Hepatocyte (in vitro differentiated cells): ENCODE measurements around the gene DCST1. TPM values are rescaled to one million over a fixed set of nuclear protein-coding genes. Genes with fewer than 3 reads are reported as not detected.

Experiments used
- DNase-seq: peaks from one replicate; pipeline ENCODE4 v3.0.0-alpha.2; 2016; ENCODE audit warnings: low spot score
- H2AFZ ChIP-seq: fragments of 200-600 bp; sonication (generic); 2 replicates; pipeline ENCODE4 v1.6.0; 2016; ENCODE audit warnings: antibody characterized with exemption, mild to moderate bottlenecking
- H3K27ac ChIP-seq: fragments of 200-600 bp; sonication (generic); 2 replicates; pipeline ENCODE4 v1.5.1; 2016; ENCODE audit warnings: mild to moderate bottlenecking
- H3K27me3 ChIP-seq: fragments of 200-600 bp; sonication (generic); 2 replicates; pipeline ENCODE4 v1.6.1; 2016
- H3K36me3 ChIP-seq: fragments of 200-600 bp; sonication (generic); replicated peaks from 2 replicates; pipeline ENCODE4 v1.5.1; 2016; ENCODE audit warnings: low read depth; ENCODE audit not compliant: insufficient read depth
- H3K4me1 ChIP-seq: fragments of 200-600 bp; sonication (generic); 2 replicates; pipeline ENCODE4 v1.5.1; 2016; ENCODE audit warnings: mild to moderate bottlenecking, moderate library complexity; ENCODE audit not compliant: insufficient read depth
- H3K4me2 ChIP-seq: fragments of 200-600 bp; sonication (generic); 2 replicates; pipeline ENCODE4 v1.6.0; 2016
- H3K4me3 ChIP-seq: fragments of 200-600 bp; sonication (generic); 2 replicates; pipeline ENCODE4 v1.5.1; 2016; ENCODE audit warnings: mild to moderate bottlenecking
- H3K79me2 ChIP-seq: fragments of 200-600 bp; sonication (generic); 2 replicates; pipeline ENCODE4 v1.6.0; 2017; ENCODE audit warnings: mild to moderate bottlenecking
- H3K9me2 ChIP-seq: fragments of 200-600 bp; sonication (generic); replicated peaks from 2 replicates; pipeline ENCODE4 v1.6.0; 2017; ENCODE audit warnings: mild to moderate bottlenecking; ENCODE audit not compliant: insufficient read depth
- H3K9me3 ChIP-seq: fragments of 200-600 bp; sonication (generic); 2 replicates; pipeline ENCODE4 v1.5.1; 2016; ENCODE audit warnings: low read depth, mild to moderate bottlenecking
- H4K20me1 ChIP-seq: fragments of 200-600 bp; sonication (generic); 2 replicates; pipeline ENCODE4 v1.6.0; 2016; ENCODE audit warnings: mild to moderate bottlenecking; ENCODE audit not compliant: insufficient read depth, poor library complexity, severe bottlenecking
- EZH2 ChIP-seq: fragments of 200-600 bp; sonication (generic); IDR thresholded peaks from 2 replicates; pipeline ENCODE4 v1.6.1; 2016; ENCODE audit warnings: antibody characterized with exemption, mild to moderate bottlenecking, borderline replicate concordance
- EZH2phosphoT487 ChIP-seq: fragments of 200-600 bp; sonication (generic); IDR thresholded peaks from one replicate; pipeline ENCODE4 v1.6.1; 2018; ENCODE audit warnings: antibody characterized with exemption, mild to moderate bottlenecking, low read depth, moderate library complexity; ENCODE audit not compliant: unreplicated experiment, severe bottlenecking
- WGBS: methylation state at CpG from one replicate; pipeline ENCODE4 v1.1.6; 2016; ENCODE audit warnings: low lambda C conversion rate; ENCODE audit errors: missing lambda C conversion rate; 5-methylcytosine and 5-hydroxymethylcytosine counted together
- polyA plus RNA-seq: library from polyadenylated mRNA; unstranded; fragments of >200 nt; fragmentation: Nextera tagmentation; extraction: Ambion mirVana; gene quantifications from 2 replicates; pipeline ENCODE4 v1.2.1, GENCODE V29; 2016
- total RNA-seq: library from RNA; depleted of rRNA; stranded (reverse); fragments of >200 nt; gene quantifications from 2 replicates; pipeline ENCODE4 v1.2.3, GENCODE V29; 2014
- TF ChIP-seq, protein P1 (sequence below): fragments of 200-600 bp; sonication (generic); IDR thresholded peaks from 2 replicates; pipeline ENCODE4 v1.5.1; 2016; ENCODE audit warnings: antibody characterized with exemption, mild to moderate bottlenecking; ENCODE audit not compliant: poor library complexity

Gene DCST1
- total and polyA plus RNA-seq, 2 experiments from 2014 or later: 0.60 TPM; not detected in 1

DNA sequence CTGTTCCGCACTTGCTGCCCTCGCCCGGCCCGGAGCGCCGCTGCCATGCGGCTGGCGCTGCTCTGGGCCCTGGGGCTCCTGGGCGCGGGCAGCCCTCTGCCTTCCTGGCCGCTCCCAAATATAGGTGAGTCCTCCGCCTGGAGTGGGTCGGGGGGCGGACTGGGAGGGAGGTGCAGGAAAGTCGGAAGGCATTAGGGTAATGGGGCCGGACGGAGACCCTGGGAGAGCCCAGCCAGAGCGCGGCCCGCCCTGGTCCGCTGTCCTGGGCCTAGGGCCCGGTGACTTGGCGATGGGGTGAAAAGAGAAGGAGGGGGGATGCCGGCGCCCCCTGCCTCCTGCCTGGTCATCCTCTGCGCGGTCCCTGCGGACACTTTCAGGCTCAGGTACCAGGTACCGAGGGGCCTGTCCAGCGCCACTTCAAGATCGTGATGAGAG lies 17.7 kb downstream of the DCST1 start:
- no peaks in the 10 kb centered on the region for H3K9me3 ChIP-seq
- no peaks in the 10 kb centered on the region for H3K9me2 ChIP-seq
- H3K36me3 ChIP-seq: no peaks in the 10 kb centered on the region
- H3K4me2 ChIP-seq: peak overlapping the region; percentile 93
- H2AFZ ChIP-seq: peak overlapping the region; percentile 84
- under 1% methylated on average over 23 of the region's 31 CpGs for WGBS
- no peaks in the 10 kb centered on the region for H3K79me2 ChIP-seq
- TF ChIP-seq EZH2: no peak
- TF ChIP-seq, protein P1, sequence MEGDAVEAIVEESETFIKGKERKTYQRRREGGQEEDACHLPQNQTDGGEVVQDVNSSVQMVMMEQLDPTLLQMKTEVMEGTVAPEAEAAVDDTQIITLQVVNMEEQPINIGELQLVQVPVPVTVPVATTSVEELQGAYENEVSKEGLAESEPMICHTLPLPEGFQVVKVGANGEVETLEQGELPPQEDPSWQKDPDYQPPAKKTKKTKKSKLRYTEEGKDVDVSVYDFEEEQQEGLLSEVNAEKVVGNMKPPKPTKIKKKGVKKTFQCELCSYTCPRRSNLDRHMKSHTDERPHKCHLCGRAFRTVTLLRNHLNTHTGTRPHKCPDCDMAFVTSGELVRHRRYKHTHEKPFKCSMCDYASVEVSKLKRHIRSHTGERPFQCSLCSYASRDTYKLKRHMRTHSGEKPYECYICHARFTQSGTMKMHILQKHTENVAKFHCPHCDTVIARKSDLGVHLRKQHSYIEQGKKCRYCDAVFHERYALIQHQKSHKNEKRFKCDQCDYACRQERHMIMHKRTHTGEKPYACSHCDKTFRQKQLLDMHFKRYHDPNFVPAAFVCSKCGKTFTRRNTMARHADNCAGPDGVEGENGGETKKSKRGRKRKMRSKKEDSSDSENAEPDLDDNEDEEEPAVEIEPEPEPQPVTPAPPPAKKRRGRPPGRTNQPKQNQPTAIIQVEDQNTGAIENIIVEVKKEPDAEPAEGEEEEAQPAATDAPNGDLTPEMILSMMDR: no peak
- TF ChIP-seq EZH2phosphoT487: no peak
- no peaks in the 10 kb centered on the region for H3K27me3 ChIP-seq
- peaks cover 25% of the 10 kb centered on the region for H3K4me1 ChIP-seq
- H4K20me1 ChIP-seq: no peaks in the 10 kb centered on the region
- H3K4me3 ChIP-seq: peak overlapping the region; percentile 92
- H3K27ac ChIP-seq: peak overlapping the region; percentile 57
- DNase-seq: no peak

DNA sequence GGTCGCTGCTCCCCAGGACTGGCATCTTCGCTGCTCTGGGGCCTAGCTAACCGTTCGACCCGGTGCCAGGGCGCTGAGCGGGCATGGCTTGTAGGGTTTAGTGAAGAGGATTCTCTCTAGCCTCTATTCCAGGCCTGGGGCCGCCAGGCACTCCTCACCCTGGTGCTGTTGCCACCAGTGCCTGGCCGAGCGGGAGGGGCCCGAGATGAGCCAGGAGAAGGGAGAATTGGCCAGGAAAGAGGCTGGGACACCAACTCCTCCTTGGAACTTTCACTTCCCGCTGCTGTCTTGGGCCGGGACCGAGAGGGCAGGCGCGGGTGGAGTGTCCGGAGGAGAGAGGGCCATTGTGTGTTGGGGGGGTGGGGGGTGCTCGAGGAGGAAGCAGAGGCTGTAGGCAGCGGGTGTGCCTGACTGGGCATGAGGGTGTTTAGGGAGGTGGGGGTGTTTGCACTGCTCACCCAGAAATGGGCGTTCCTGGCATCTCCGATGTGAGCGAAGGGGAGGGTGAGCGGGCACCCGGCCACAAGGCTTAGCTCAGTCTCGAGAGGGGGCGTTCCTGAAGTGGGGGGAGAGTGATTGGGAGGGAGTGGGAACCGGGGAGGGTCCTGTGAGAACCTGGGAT lies 18.3 kb downstream of the DCST1 start:
- Histone ChIP-seq H3K9me2 (no peaks in the 10 kb centered on the region), H2AFZ (peak overlapping the region; percentile 84), H3K4me3 (peak overlapping the region; percentile 92), H4K20me1 (no peaks in the 10 kb centered on the region), H3K36me3 (no peaks in the 10 kb centered on the region), H3K27me3 (no peaks in the 10 kb centered on the region), H3K4me1 (peaks cover 25% of the 10 kb centered on the region), H3K27ac (peak overlapping the region; percentile 57), H3K79me2 (no peaks in the 10 kb centered on the region), H3K4me2 (peak overlapping the region; percentile 93), H3K9me3 (no peaks in the 10 kb centered on the region)
- WGBS: 11% methylated on average over 17 of the region's 27 CpGs
- TF ChIP-seq EZH2: no peak
- TF ChIP-seq, protein P1: no peak
- TF ChIP-seq EZH2phosphoT487: no peak
- no peak for DNase-seq

DNA sequence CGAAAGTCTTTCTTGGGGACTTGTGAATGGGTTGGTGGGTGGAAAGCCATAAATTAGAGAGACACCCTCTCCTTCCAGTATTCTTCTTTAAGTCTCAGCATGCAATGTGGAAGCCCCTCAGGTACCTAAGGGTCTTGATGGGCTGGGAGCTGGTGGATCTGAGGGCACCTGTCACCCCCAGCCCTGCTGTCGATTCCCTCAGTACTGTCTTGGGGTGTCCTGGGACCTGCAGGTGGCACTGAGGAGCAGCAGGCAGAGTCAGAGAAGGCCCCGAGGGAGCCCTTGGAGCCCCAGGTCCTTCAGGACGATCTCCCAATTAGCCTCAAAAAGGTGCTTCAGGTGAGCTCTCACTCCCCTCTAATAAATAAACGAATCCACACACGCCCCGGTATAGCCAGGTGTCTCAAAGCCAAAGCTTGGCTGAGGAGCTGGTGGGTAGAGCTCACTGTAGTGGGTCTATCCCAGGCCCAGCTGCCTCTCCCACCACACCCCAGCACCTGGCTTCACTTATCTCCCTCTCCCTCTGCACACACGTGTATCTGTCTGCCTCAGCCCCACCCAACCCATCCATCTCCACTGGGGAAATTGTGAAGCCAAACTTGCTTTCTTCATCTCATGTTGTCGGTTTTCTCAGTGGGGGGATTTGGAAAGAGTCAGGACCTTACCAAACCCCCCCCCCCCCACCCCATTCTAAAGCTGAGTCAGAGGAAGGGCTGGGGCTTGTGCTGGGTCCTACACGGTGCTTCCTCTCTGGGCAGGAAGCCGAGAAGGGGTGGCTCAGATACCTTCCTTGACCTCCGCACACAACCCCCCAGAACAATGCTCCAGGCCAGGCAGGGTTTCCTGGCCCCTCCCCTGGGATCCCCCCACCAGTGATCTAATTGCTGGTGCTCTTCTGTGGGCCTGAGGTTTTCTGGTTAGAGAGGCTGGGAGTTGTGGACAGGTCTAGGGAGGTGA lies 19.1 kb downstream of the DCST1 start:
- H3K4me1 ChIP-seq: peaks cover 25% of the 10 kb centered on the region
- H3K36me3 ChIP-seq: no peaks in the 10 kb centered on the region
- H3K4me3 ChIP-seq: no peak overlapping the region
- no peak overlapping the region for H2AFZ ChIP-seq
- H3K79me2 ChIP-seq: no peaks in the 10 kb centered on the region
- peak overlapping the region; percentile 93 for H3K4me2 ChIP-seq
- H3K9me3 ChIP-seq: no peaks in the 10 kb centered on the region
- H3K27me3 ChIP-seq: no peaks in the 10 kb centered on the region
- H3K27ac ChIP-seq: no peak overlapping the region
- no peak for DNase-seq
- no peaks in the 10 kb centered on the region for H4K20me1 ChIP-seq
- WGBS: 69% methylated on average over 12 of the region's 12 CpGs
- no peaks in the 10 kb centered on the region for H3K9me2 ChIP-seq
- TF ChIP-seq, protein P1: peak; percentile 10
- TF ChIP-seq EZH2phosphoT487: no peak
- no peak for TF ChIP-seq EZH2
